Cardiac muscle cell (in vitro differentiated cells and primary cell): ENCODE measurements around the gene DNAJC3. TPM values are rescaled to one million over a fixed set of nuclear protein-coding genes. Genes with fewer than 3 reads are reported as not detected.

Experiments
- DNase-seq, 2 donors: peaks; one replicate each; pipeline versions ENCODE4 v3.0.0 to v3.0.0-alpha.2; 2010 to 2017; ENCODE audit warnings: low read depth in 1 of 2, low spot score in 1 of 2
- H3K27ac ChIP-seq: fragments of 200-600 bp; sonication (generic); 2 replicates; pipeline ENCODE4 v1.5.1; 2016
- H3K27me3 ChIP-seq: fragments of 200-600 bp; sonication (generic); 2 replicates; pipeline ENCODE4 v1.6.0; 2016; ENCODE audit warnings: control low read depth
- H3K36me3 ChIP-seq: fragments of 200-600 bp; sonication (generic); 2 replicates; pipeline ENCODE4 v1.5.1; 2016; ENCODE audit warnings: control low read depth
- H3K4me1 ChIP-seq: fragments of 200-600 bp; sonication (generic); 2 replicates; pipeline ENCODE4 v1.8.1; 2017; ENCODE audit warnings: low read depth, mild to moderate bottlenecking, mixed run types
- H3K4me3 ChIP-seq: fragments of 200-600 bp; sonication (generic); 2 replicates; pipeline ENCODE4 v1.5.1; 2016; ENCODE audit warnings: mild to moderate bottlenecking
- H3K9me3 ChIP-seq: fragments of 200-600 bp; sonication (generic); 2 replicates; pipeline ENCODE4 v1.5.1; 2017; ENCODE audit warnings: low read depth, mild to moderate bottlenecking, control low read depth
- CTCF ChIP-seq: IDR thresholded peaks from 2 replicates; pipeline ENCODE4 v1.5.1; 2012; ENCODE audit warnings: low read depth, mild to moderate bottlenecking, low read length
- polyA plus RNA-seq: library from polyadenylated mRNA; unstranded; fragments of >200 nt; fragmentation: Nextera tagmentation; extraction: Ambion mirVana; gene quantifications from 2 replicates; pipeline ENCODE4 v1.2.1, GENCODE V29; 2016
- total RNA-seq: library from RNA; depleted of rRNA; stranded (reverse); fragments of >200 nt; gene quantifications from 2 replicates; pipeline ENCODE4 v1.2.3, GENCODE V29; 2016

The DNAJC3 gene, protein sequence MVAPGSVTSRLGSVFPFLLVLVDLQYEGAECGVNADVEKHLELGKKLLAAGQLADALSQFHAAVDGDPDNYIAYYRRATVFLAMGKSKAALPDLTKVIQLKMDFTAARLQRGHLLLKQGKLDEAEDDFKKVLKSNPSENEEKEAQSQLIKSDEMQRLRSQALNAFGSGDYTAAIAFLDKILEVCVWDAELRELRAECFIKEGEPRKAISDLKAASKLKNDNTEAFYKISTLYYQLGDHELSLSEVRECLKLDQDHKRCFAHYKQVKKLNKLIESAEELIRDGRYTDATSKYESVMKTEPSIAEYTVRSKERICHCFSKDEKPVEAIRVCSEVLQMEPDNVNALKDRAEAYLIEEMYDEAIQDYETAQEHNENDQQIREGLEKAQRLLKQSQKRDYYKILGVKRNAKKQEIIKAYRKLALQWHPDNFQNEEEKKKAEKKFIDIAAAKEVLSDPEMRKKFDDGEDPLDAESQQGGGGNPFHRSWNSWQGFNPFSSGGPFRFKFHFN
- total RNA-seq, result 13.6 and 19.8 TPM in 2 replicates
- polyA plus RNA-seq, result 11.6 and 15.3 TPM in 2 replicates

- Histone ChIP-seq H3K4me3 (peak within 1 kb of the TSS; percentile 83), H3K27ac (peak within 1 kb of the TSS; percentile 94), H3K36me3 (no peaks in the 10 kb centered on the region), H3K9me3 (no peaks in the 10 kb centered on the region), H3K27me3 (no peaks in the 10 kb centered on the region), H3K4me1 (peaks cover 25% of the 10 kb centered on the region)
- TF ChIP-seq CTCF, result no peak
- DNase-seq, result peak; percentile 99
Observed at GRCh38 chr13:95676762-95677563, at the start of gene DNAJC3. Gene DNAJC3, plus strand, starts transcription at chr13:95677139. Its CDS starts 117 bp downstream, at chr13:95677256.

GRCh38 chr13:95627590-95627989, 49.3 kb upstream of the DNAJC3 start:
- Histone ChIP-seq H3K27me3 (no peaks in the 10 kb centered on the region), H3K36me3 (peaks cover 36% of the 10 kb centered on the region), H3K9me3 (no peaks in the 10 kb centered on the region), H3K27ac (no peak overlapping the region), H3K4me3 (no peak overlapping the region), H3K4me1 (no peaks in the 10 kb centered on the region)
- no peak for TF ChIP-seq CTCF
- DNase-seq, result no peak

- no peaks in the 10 kb centered on the region for H3K4me1 ChIP-seq
- H3K36me3 ChIP-seq, result peaks cover 41% of the 10 kb centered on the region
- H3K9me3 ChIP-seq, result no peaks in the 10 kb centered on the region
Observed at GRCh38 chr13:95628488-95628887, 48.5 kb upstream of the DNAJC3 start.

GRCh38 chr13:95629071-95629470, 47.9 kb upstream of the DNAJC3 start:
- H3K27ac ChIP-seq, result no peak overlapping the region
- TF ChIP-seq CTCF, result no peak
- no peak for DNase-seq

More at GRCh38 chr13:95628488-95628887, 48.5 kb upstream of the DNAJC3 start:
- no peak for TF ChIP-seq CTCF
- Histone ChIP-seq H3K27me3 (no peaks in the 10 kb centered on the region), H3K4me3 (no peak overlapping the region), H3K27ac (no peak overlapping the region)
- DNase-seq, result no peak

DNA sequence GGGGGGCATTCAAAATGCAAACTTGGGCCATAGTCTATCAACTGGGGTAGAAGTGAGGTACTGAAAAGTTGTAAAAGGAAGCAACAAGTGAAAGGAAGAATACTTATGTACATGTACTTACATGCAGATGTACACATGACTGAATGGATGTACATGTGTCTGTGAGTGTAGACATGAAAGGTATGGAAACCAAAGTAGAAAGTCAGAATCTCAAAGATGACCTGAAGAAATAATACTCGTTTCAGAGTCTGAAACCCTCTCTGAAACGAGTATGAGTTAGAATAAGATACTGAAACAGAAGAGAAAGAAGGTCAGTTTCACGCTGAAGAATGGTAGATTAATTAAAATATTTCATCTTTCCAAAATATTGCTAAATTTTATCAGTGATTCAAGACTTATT, 46.3 kb upstream of the DNAJC3 start:
- H3K27me3 ChIP-seq, result no peaks in the 10 kb centered on the region
- no peaks in the 10 kb centered on the region for H3K4me1 ChIP-seq
- no peak overlapping the region for H3K4me3 ChIP-seq
- H3K9me3 ChIP-seq, result no peaks in the 10 kb centered on the region
- TF ChIP-seq CTCF, result no peak
- no peak overlapping the region for H3K27ac ChIP-seq
- H3K36me3 ChIP-seq, result peaks cover 41% of the 10 kb centered on the region
- no peak for DNase-seq

More at GRCh38 chr13:95629071-95629470, 47.9 kb upstream of the DNAJC3 start:
- Histone ChIP-seq H3K27me3 (no peaks in the 10 kb centered on the region), H3K4me1 (no peaks in the 10 kb centered on the region), H3K4me3 (no peak overlapping the region), H3K9me3 (no peaks in the 10 kb centered on the region), H3K36me3 (peaks cover 41% of the 10 kb centered on the region)
